ENCODE measurements around the gene TNK1. TPM values are rescaled to one million over a fixed set of nuclear protein-coding genes. Genes with fewer than 3 reads are reported as not detected.

The TNK1 gene
- total and polyA plus RNA-seq, 2 donors = 1.2 to 4.8 TPM

DNA sequence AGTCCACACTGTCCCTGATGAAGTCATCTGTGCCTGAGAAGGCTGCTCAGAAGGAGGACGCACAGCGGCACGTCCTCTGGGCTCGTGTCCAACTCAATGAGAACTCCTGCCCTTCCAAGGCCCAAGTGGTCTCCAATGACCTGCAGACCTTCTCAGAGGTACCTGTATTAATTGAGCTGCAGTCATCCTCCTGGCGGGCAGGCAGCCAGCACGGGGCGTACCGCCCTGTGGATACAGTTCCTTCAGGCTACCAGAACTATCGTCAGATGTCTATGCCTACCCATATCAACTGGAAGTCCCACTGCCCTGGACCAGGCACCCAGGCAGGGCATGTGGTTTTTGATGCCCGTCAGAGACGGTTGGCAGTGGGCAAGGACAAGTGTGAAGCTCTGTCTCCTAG is 51.4 kb downstream of the TNK1 start:
- Histone ChIP-seq H3K4me1 (ENCODE audit: insufficient read depth) (no peaks in the 10 kb centered on the region), H3K27ac (ENCODE audit: low read depth) (no peak overlapping the region), H3K36me3 (ENCODE audit: insufficient read depth) (no peaks in the 10 kb centered on the region), H3K4me3 (ENCODE audit: low read depth, low read length) (no peak overlapping the region)
- WGBS = 92% methylated on average over 11 of the region's 11 CpGs
- DNase-seq (ENCODE audit: extremely low spot score) = no peak

DNA sequence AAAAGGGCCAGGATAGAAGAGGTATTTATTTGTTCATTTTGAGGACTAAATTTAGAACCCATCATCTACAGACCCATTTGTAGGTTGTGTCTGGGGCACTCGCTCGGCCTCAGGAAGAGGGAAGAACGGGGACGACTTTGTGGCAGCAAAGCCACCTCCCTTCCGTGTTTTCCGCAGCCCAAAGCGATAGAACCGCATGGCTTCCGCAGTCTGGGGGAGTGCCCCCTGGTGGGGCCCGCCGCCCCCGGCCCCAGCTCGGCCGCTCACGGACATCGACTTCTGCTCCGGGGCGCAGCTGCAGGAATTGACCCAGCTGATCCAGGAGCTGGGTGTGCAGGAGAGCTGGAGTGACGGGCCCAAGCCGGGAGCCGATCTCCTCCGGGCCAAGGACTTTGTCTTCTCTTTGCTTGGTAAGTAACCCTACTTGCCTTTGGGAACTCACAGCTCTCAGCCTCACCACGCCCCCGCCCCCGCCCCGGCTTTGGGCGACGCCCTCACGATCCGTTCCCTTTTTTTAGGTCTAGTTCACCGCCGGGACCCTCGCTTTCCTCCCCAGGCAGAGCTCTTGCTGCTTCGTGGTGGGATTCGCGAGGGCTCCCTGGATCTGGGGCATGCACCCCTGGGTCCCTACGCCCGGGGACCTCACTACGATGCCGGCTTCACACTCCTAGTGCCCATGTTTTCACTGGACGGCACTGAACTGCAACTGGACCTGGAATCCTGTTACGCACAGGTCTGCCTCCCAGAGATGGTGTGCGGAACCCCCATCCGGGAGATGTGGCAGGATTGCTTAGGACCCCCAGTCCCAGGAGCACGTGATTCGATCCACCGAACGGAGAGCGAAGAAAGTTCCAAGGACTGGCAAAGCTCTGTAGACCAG is 55.0 kb downstream of the TNK1 start:
- DNase-seq (ENCODE audit: extremely low spot score) = no peak

DNA sequence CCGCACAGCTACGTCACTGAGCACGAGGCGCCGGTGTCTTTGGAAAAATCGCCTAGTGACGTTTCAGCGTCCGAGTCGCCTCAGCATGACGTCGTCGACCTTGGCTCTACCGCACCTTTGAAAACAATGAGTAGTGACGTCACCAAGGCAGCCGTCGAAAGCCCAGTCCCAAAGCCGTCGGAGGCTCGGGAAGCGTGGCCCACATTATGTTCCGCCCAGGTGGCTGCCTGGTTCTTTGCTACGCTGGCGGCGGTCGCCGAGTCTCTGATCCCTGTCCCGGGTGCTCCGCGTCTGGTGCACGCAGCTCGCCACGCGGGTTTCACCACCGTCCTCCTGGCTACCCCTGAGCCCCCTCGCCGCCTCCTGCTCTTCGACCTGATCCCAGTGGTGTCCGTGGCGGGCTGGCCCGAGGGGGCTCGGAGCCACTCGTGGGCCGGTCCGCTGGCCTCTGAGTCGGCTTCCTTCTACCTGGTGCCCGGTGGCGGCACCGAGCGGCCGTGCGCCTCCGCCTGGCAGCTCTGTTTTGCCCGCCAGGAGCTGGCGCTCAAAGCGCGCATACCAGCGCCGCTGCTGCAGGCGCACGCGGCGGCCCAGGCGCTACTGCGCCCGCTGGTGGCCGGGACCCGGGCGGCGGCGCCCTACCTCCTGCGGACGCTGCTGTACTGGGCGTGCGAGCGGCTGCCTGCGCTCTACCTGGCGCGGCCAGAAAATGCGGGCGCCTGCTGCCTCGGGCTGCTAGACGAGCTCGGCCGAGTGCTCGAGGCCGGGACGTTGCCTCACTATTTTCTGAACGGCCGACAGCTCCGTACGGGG is 55.9 kb downstream of the TNK1 start:
- no peaks in the 10 kb centered on the region for H3K36me3 ChIP-seq (ENCODE audit: insufficient read depth)
- H3K4me3 ChIP-seq (ENCODE audit: low read depth, low read length) = peak overlapping the region; percentile 17
- WGBS = 5% methylated on average over 92 of the region's 92 CpGs
- peak overlapping the region; percentile 15 for H3K27ac ChIP-seq (ENCODE audit: low read depth)
- H3K4me1 ChIP-seq (ENCODE audit: insufficient read depth) = peaks cover 2% of the 10 kb centered on the region
- DNase-seq (ENCODE audit: extremely low spot score) = no peak

More for the DNA sequence above, 55.0 kb downstream of the TNK1 start:
- 8% methylated on average over 49 of the region's 49 CpGs for WGBS
- peaks cover 2% of the 10 kb centered on the region for H3K4me1 ChIP-seq (ENCODE audit: insufficient read depth)
- H3K36me3 ChIP-seq (ENCODE audit: insufficient read depth) = no peaks in the 10 kb centered on the region
- peak overlapping the region; percentile 47 for H3K27ac ChIP-seq (ENCODE audit: low read depth)
- H3K4me3 ChIP-seq (ENCODE audit: low read depth, low read length) = peak overlapping the region; percentile 37

DNA sequence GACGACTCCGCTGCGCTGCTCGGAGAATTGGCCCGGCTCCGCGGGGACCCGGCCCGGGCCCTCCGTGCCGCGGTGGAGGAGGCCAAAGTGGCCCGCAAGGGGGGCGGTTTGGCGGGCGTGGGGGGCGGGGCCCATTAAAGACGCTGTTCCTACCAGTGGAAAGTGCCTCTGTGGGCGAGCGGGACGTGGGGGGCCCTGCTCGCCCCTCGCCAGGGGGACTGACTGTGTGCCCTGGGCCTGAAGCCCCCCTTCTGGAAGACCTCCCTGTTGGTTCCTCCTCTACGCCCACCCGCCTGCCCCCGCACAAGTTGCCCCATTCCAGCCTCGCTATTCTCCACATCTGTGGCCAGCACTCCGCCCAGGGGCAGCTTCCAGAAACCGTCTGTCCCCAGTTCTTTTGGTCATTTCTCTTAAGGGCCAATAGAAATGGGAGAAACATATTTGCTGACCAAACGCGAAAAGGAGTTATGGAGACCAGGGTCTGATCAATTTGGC is 56.5 kb downstream of the TNK1 start:
- H3K36me3 ChIP-seq (ENCODE audit: insufficient read depth) = no peaks in the 10 kb centered on the region
- WGBS = 22% methylated on average over 31 of the region's 31 CpGs
- H3K27ac ChIP-seq (ENCODE audit: low read depth) = peak overlapping the region; percentile 15
- peaks cover 2% of the 10 kb centered on the region for H3K4me1 ChIP-seq (ENCODE audit: insufficient read depth)
- H3K4me3 ChIP-seq (ENCODE audit: low read depth, low read length) = peak overlapping the region; percentile 17
- no peak for DNase-seq (ENCODE audit: extremely low spot score)

DNA sequence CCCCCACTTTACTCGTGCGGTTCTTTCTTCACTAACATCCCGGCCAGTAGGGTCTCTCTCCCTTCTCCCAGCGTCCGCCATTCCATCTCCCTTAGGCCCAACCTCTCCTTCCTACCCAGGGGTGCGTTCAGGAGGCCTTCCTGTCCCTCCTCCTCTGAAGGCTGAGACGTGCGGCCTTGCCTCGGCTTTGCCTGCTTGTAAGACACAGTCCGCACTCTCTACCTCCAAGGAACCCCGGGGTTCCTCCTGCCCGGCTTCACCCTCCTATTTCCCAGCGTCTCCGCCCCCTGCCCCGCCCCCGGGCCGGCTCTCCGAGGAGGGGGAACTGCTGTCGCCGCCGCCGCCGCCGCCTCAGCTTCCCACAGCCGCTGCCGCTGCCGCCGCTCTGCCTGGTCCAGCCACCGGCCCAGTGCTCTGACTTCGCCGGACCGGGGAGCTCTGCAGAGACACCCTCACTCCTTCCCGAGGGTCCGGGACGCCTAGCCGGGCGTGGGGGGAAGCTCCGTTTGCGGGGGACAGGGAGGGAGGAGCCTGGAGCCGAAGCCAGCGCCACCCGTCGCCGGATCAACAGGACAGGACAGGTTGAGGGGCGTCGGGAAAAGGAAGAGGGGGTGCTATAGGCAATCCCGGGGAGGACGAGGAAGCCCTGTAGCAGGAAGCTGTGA is 57.2 kb downstream of the TNK1 start:
- H3K4me3 ChIP-seq (ENCODE audit: low read depth, low read length) = no peak overlapping the region
- 13% methylated on average over 48 of the region's 48 CpGs for WGBS
- no peaks in the 10 kb centered on the region for H3K36me3 ChIP-seq (ENCODE audit: insufficient read depth)
- DNase-seq (ENCODE audit: extremely low spot score) = no peak
- no peak overlapping the region for H3K27ac ChIP-seq (ENCODE audit: low read depth)
- H3K4me1 ChIP-seq (ENCODE audit: insufficient read depth) = peaks cover 2% of the 10 kb centered on the region

DNA sequence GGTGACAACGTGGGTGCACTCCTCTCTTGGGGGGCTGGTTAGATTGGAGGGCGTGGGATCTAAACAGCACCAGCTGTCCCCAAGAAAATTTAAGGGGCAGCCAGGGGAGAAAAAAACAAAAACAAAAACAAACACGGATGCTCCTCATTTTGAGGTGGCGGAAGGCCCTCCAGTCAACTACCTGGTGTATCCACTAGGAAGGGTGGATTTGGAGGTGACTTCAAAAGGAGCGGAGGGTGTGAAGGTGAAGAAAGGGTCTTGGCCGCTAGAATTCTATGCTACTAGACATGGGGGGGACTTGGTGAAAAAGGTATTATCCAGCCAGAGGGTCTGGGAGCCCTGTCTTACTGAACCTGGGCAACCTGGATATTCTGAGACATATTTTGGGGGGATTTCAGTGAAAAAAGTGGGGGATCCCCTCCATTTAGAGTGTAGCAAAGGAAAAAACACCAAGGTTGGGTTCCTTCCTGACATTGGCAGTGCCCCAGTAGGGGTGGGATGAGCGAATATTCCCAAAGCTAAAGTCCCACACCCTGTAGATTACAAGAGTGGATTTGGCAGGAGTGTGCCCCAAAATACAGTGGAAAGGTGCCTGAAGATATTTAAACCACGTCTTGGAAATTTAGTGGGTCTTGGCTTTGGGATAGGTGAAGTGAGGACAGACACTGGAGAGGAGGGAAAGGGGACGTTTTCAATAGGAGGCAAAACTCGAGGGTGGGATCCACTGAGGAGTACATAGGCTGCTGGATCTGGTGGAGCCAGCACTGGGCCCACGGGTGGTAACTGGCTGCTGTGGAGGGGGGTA is 58.0 kb downstream of the TNK1 start:
- H3K36me3 ChIP-seq (ENCODE audit: insufficient read depth) = no peaks in the 10 kb centered on the region
- no peak for DNase-seq (ENCODE audit: extremely low spot score)
- no peak overlapping the region for H3K27ac ChIP-seq (ENCODE audit: low read depth)
- 60% methylated on average over 11 of the region's 11 CpGs for WGBS
- peaks cover 2% of the 10 kb centered on the region for H3K4me1 ChIP-seq (ENCODE audit: insufficient read depth)
- no peak overlapping the region for H3K4me3 ChIP-seq (ENCODE audit: low read depth, low read length)

Other genes with a start within 250 kb of the TNK1 start
Only the 30 nearest of the 38 such genes appear.
- gene DLG4, start 161.3 kb upstream of the TNK1 start, total RNA-seq = 19.4 TPM
- gene DLG4, start 161.3 kb upstream of the TNK1 start, polyA plus RNA-seq = 17.1 TPM
- gene ACADVL, start 161.2 kb upstream of the TNK1 start, total RNA-seq = 130 TPM
- gene ACADVL, start 161.2 kb upstream of the TNK1 start, polyA plus RNA-seq = 314 TPM
- gene DVL2, start 146.6 kb upstream of the TNK1 start, total RNA-seq = 45.5 TPM
- 41.5 TPM for gene DVL2, start 146.6 kb upstream of the TNK1 start, polyA plus RNA-seq
- gene PHF23, start 141.6 kb upstream of the TNK1 start, total RNA-seq = 18.8 TPM
- gene PHF23, start 141.6 kb upstream of the TNK1 start, polyA plus RNA-seq = 39.0 TPM
- gene GABARAP, start 138.6 kb upstream of the TNK1 start, total RNA-seq = 246 TPM
- 681 TPM for gene GABARAP, start 138.6 kb upstream of the TNK1 start, polyA plus RNA-seq
- gene CTDNEP1, start 129.4 kb upstream of the TNK1 start, total RNA-seq = 40.0 TPM
- gene CTDNEP1, start 129.4 kb upstream of the TNK1 start, polyA plus RNA-seq = 89.2 TPM
- 17.7 TPM for gene ELP5, start 128.9 kb upstream of the TNK1 start, total RNA-seq
- gene ELP5, start 128.9 kb upstream of the TNK1 start, polyA plus RNA-seq = 39.2 TPM
- gene CLDN7, start 118.6 kb upstream of the TNK1 start, total RNA-seq = 24.2 TPM
- 34.4 TPM for gene CLDN7, start 118.6 kb upstream of the TNK1 start, polyA plus RNA-seq
- gene SLC2A4, start 99.4 kb upstream of the TNK1 start, total RNA-seq = 11.6 TPM
- 66.1 TPM for gene SLC2A4, start 99.4 kb upstream of the TNK1 start, polyA plus RNA-seq
- 0.37 TPM for gene YBX2, start 86.5 kb upstream of the TNK1 start, total RNA-seq
- gene YBX2, start 86.5 kb upstream of the TNK1 start, polyA plus RNA-seq = 1.8 TPM
- 123 TPM for gene EIF5A, start 73.5 kb upstream of the TNK1 start, total RNA-seq
- gene EIF5A, start 73.5 kb upstream of the TNK1 start, polyA plus RNA-seq = 348 TPM
- gene GPS2, start 65.7 kb upstream of the TNK1 start, total RNA-seq = 25.0 TPM
- gene GPS2, start 65.7 kb upstream of the TNK1 start, polyA plus RNA-seq = 70.2 TPM
- gene NEURL4, start 51.8 kb upstream of the TNK1 start, total RNA-seq = 20.9 TPM
- gene NEURL4, start 51.8 kb upstream of the TNK1 start, polyA plus RNA-seq = 26.0 TPM
- 1.5 TPM for gene ACAP1, start 44.6 kb upstream of the TNK1 start, total RNA-seq
- 4.3 TPM for gene ACAP1, start 44.6 kb upstream of the TNK1 start, polyA plus RNA-seq
- 3.9 TPM for gene KCTD11, start 28.9 kb upstream of the TNK1 start, total RNA-seq
- gene KCTD11, start 28.9 kb upstream of the TNK1 start, polyA plus RNA-seq = 19.3 TPM
- not detected for gene TMEM95, start 25.9 kb upstream of the TNK1 start, total RNA-seq
- not detected for gene TMEM95, start 25.9 kb upstream of the TNK1 start, polyA plus RNA-seq
- 14.4 TPM for gene PLSCR3, start 13.4 kb downstream of the TNK1 start, total RNA-seq
- gene PLSCR3, start 13.4 kb downstream of the TNK1 start, polyA plus RNA-seq = 56.3 TPM
- 76.2 TPM for gene TMEM256, start 23.0 kb downstream of the TNK1 start, total RNA-seq
- gene TMEM256, start 23.0 kb downstream of the TNK1 start, polyA plus RNA-seq = 113 TPM
- 8.5 TPM for gene NLGN2, start 26.8 kb downstream of the TNK1 start, total RNA-seq
- 40.9 TPM for gene NLGN2, start 26.8 kb downstream of the TNK1 start, polyA plus RNA-seq
- not detected for gene SPEM1, start 39.2 kb downstream of the TNK1 start, total RNA-seq
- not detected for gene SPEM1, start 39.2 kb downstream of the TNK1 start, polyA plus RNA-seq
- not detected for gene SPEM2, start 44.5 kb downstream of the TNK1 start, total RNA-seq
- not detected for gene SPEM2, start 44.5 kb downstream of the TNK1 start, polyA plus RNA-seq
- gene SPEM3, start 47.8 kb downstream of the TNK1 start, total RNA-seq = not detected
- not detected for gene SPEM3, start 47.8 kb downstream of the TNK1 start, polyA plus RNA-seq
- 3.1 TPM for gene TMEM102, start 54.3 kb downstream of the TNK1 start, total RNA-seq
- 4.0 TPM for gene TMEM102, start 54.3 kb downstream of the TNK1 start, polyA plus RNA-seq
- gene FGF11, start 58.4 kb downstream of the TNK1 start, total RNA-seq = 2.1 TPM
- 0.95 TPM for gene FGF11, start 58.4 kb downstream of the TNK1 start, polyA plus RNA-seq
- gene CHRNB1, start 64.0 kb downstream of the TNK1 start, total RNA-seq = 10.7 TPM
- 15.4 TPM for gene CHRNB1, start 64.0 kb downstream of the TNK1 start, polyA plus RNA-seq
- 21.1 TPM for gene ZBTB4, start 98.5 kb downstream of the TNK1 start, total RNA-seq
- gene ZBTB4, start 98.5 kb downstream of the TNK1 start, polyA plus RNA-seq = 76.2 TPM
- not detected for gene SLC35G6, start 100.4 kb downstream of the TNK1 start, total RNA-seq
- gene SLC35G6, start 100.4 kb downstream of the TNK1 start, polyA plus RNA-seq = not detected
- 52.3 TPM for gene POLR2A, start 103.3 kb downstream of the TNK1 start, total RNA-seq
- 32.2 TPM for gene POLR2A, start 103.3 kb downstream of the TNK1 start, polyA plus RNA-seq
- 8.5 TPM for gene TNFSF12, start 168.0 kb downstream of the TNK1 start, total RNA-seq
- 87.2 TPM for gene TNFSF12, start 168.0 kb downstream of the TNK1 start, polyA plus RNA-seq
- 3.8 TPM for gene TNFSF13, start 177.7 kb downstream of the TNK1 start, total RNA-seq
- 22.3 TPM for gene TNFSF13, start 177.7 kb downstream of the TNK1 start, polyA plus RNA-seq